ENCODE data around the gene SEL1L3.

GRCh38 chr4:25703731-25704388, 158.9 kb downstream of the SEL1L3 start:
- no peak for TF ChIP-seq CTCF (IDR thresholded peaks at IDR 0.05; ENCODE audit: insufficient read depth, low read depth, low read length)
- no peak for TF ChIP-seq EZH2 (IDR thresholded peaks at IDR 0.05; ENCODE audit: insufficient read depth, low read length)

All from astrocyte (in vitro differentiated cells and primary cell).